ENCODE data around the gene NCKAP5. TPM values are rescaled to one million over a fixed set of nuclear protein-coding genes. Genes with fewer than 3 reads are reported as not detected.

NCKAP5 gene
- total and polyA plus RNA-seq, 2 of the 8 experiments (the other 6 are each of a cell fraction or from before 2014, with no cell fraction given) = 0.27 to 0.86 TPM

DNA sequence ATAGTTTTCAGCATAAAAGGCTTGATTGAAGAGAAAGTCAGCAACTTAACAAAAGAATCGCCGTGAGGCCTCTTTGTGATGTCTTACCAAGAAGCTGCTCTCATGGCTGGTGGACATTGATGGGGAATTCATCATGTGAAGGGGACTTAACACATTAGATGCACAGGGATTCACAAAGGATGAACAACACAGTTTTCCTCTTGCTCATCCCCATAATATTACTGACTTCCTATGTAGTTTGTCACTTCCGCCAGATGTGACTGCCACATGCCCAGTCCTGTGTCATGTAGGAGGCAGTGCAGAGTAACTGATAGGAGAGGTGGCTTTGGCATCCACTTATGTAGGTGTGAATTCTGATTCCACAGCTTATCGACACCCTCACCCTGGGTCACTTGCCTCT lies 665.6 kb downstream of the NCKAP5 start (continued):
- TF ChIP-seq, protein P1, sequence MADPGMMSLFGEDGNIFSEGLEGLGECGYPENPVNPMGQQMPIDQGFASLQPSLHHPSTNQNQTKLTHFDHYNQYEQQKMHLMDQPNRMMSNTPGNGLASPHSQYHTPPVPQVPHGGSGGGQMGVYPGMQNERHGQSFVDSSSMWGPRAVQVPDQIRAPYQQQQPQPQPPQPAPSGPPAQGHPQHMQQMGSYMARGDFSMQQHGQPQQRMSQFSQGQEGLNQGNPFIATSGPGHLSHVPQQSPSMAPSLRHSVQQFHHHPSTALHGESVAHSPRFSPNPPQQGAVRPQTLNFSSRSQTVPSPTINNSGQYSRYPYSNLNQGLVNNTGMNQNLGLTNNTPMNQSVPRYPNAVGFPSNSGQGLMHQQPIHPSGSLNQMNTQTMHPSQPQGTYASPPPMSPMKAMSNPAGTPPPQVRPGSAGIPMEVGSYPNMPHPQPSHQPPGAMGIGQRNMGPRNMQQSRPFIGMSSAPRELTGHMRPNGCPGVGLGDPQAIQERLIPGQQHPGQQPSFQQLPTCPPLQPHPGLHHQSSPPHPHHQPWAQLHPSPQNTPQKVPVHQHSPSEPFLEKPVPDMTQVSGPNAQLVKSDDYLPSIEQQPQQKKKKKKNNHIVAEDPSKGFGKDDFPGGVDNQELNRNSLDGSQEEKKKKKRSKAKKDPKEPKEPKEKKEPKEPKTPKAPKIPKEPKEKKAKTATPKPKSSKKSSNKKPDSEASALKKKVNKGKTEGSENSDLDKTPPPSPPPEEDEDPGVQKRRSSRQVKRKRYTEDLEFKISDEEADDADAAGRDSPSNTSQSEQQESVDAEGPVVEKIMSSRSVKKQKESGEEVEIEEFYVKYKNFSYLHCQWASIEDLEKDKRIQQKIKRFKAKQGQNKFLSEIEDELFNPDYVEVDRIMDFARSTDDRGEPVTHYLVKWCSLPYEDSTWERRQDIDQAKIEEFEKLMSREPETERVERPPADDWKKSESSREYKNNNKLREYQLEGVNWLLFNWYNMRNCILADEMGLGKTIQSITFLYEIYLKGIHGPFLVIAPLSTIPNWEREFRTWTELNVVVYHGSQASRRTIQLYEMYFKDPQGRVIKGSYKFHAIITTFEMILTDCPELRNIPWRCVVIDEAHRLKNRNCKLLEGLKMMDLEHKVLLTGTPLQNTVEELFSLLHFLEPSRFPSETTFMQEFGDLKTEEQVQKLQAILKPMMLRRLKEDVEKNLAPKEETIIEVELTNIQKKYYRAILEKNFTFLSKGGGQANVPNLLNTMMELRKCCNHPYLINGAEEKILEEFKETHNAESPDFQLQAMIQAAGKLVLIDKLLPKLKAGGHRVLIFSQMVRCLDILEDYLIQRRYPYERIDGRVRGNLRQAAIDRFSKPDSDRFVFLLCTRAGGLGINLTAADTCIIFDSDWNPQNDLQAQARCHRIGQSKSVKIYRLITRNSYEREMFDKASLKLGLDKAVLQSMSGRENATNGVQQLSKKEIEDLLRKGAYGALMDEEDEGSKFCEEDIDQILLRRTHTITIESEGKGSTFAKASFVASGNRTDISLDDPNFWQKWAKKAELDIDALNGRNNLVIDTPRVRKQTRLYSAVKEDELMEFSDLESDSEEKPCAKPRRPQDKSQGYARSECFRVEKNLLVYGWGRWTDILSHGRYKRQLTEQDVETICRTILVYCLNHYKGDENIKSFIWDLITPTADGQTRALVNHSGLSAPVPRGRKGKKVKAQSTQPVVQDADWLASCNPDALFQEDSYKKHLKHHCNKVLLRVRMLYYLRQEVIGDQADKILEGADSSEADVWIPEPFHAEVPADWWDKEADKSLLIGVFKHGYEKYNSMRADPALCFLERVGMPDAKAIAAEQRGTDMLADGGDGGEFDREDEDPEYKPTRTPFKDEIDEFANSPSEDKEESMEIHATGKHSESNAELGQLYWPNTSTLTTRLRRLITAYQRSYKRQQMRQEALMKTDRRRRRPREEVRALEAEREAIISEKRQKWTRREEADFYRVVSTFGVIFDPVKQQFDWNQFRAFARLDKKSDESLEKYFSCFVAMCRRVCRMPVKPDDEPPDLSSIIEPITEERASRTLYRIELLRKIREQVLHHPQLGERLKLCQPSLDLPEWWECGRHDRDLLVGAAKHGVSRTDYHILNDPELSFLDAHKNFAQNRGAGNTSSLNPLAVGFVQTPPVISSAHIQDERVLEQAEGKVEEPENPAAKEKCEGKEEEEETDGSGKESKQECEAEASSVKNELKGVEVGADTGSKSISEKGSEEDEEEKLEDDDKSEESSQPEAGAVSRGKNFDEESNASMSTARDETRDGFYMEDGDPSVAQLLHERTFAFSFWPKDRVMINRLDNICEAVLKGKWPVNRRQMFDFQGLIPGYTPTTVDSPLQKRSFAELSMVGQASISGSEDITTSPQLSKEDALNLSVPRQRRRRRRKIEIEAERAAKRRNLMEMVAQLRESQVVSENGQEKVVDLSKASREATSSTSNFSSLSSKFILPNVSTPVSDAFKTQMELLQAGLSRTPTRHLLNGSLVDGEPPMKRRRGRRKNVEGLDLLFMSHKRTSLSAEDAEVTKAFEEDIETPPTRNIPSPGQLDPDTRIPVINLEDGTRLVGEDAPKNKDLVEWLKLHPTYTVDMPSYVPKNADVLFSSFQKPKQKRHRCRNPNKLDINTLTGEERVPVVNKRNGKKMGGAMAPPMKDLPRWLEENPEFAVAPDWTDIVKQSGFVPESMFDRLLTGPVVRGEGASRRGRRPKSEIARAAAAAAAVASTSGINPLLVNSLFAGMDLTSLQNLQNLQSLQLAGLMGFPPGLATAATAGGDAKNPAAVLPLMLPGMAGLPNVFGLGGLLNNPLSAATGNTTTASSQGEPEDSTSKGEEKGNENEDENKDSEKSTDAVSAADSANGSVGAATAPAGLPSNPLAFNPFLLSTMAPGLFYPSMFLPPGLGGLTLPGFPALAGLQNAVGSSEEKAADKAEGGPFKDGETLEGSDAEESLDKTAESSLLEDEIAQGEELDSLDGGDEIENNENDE (IDR thresholded peaks at IDR 0.05; ENCODE audit: insufficient replicate concordance, low read length) = no peak
- no peak for TF ChIP-seq SIN3A (conservative IDR thresholded peaks at IDR 0.05 in 1 of 2, IDR thresholded peaks at IDR 0.05 in 1 of 2; ENCODE audit: low read depth in 1 of 2, low read length in 2 of 2)
- TF ChIP-seq TAF7 (optimal IDR thresholded peaks at IDR 0.05; ENCODE audit: borderline replicate concordance, low read depth, low read length) = no peak
- no peak for TF ChIP-seq TEAD4 (IDR thresholded peaks at IDR 0.05; ENCODE audit: low read depth, low read length)
- no peak for TF ChIP-seq GABPA (IDR thresholded peaks at IDR 0.05; ENCODE audit: borderline replicate concordance, insufficient read depth, low read length)
- TF ChIP-seq, protein P2, sequence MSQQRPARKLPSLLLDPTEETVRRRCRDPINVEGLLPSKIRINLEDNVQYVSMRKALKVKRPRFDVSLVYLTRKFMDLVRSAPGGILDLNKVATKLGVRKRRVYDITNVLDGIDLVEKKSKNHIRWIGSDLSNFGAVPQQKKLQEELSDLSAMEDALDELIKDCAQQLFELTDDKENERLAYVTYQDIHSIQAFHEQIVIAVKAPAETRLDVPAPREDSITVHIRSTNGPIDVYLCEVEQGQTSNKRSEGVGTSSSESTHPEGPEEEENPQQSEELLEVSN (IDR thresholded peaks at IDR 0.05) = no peak
- TF ChIP-seq HDAC6 (IDR thresholded peaks at IDR 0.05; ENCODE audit: low read depth, low read length) = no peak
- TF ChIP-seq, protein P3, sequence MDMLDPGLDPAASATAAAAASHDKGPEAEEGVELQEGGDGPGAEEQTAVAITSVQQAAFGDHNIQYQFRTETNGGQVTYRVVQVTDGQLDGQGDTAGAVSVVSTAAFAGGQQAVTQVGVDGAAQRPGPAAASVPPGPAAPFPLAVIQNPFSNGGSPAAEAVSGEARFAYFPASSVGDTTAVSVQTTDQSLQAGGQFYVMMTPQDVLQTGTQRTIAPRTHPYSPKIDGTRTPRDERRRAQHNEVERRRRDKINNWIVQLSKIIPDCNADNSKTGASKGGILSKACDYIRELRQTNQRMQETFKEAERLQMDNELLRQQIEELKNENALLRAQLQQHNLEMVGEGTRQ (IDR thresholded peaks at IDR 0.05; ENCODE audit: low read length) = no peak
- no peak for TF ChIP-seq RNF2 (IDR thresholded peaks at IDR 0.05; ENCODE audit: borderline replicate concordance, low read depth, low read length, missing control alignments, poor library complexity, severe bottlenecking)
